HEK293 (cell line): ENCODE results near the gene GPD1.

ENCODE experiments used
- CTCF ChIA-PET: fragments of 350-600 bp; formaldehyde crosslinking; extraction: SDS; loops from one replicate; lab custom pipeline; 2021; ENCODE audit warnings: antibody characterized with exemption; lab: Yijun Ruan, JAX
- POLR2A ChIA-PET: fragments of 300-600 bp; formaldehyde crosslinking; extraction: SDS; loops from one replicate; lab custom pipeline; 2020; ENCODE audit warnings: antibody characterized with exemption, inconsistent platforms; lab: Yijun Ruan, JAX
- H3K27ac ChIP-seq: fragments of 200-500 bp; sonication (Bioruptor generic); 2 replicates; pipeline ENCODE4 v1.5.1; 2014; ENCODE audit warnings: low read depth, low read length, control low read depth, inconsistent platforms; ENCODE audit errors: extremely low read depth
- H3K36me3 ChIP-seq, 2 experiments: fragments of 200-500 bp in 1 of 2; sonication (Bioruptor generic) in 1 of 2; 1 replicate in 1 of 2; 2 replicates in 1 of 2; pipeline ENCODE4 v1.5.1; 2014 to 2017; ENCODE audit warnings: inconsistent platforms in 2 of 2, low read length in 2 of 2; ENCODE audit not compliant: control insufficient read depth in 2 of 2, insufficient read depth in 1 of 2
- H3K4me1 ChIP-seq: fragments of 200-500 bp; sonication (Bioruptor generic); 2 replicates; pipeline ENCODE4 v1.5.1; 2014; ENCODE audit warnings: mild to moderate bottlenecking, low read length, inconsistent platforms; ENCODE audit not compliant: control insufficient read depth, insufficient read depth
- H3K4me3 ChIP-seq: 2 replicates; pipeline ENCODE4 v1.5.1; 2011; ENCODE audit warnings: low read depth, mild to moderate bottlenecking, control low read depth, low read length, moderate library complexity
- H3K9me3 ChIP-seq: fragments of 200-500 bp; sonication (Bioruptor generic); 2 replicates; pipeline ENCODE4 v1.5.1; 2014; ENCODE audit warnings: low read depth, low read length, inconsistent platforms; ENCODE audit not compliant: control insufficient read depth, insufficient read depth
- CTCF ChIP-seq: fragments of 450-650 bp; formaldehyde crosslinking; IDR thresholded peaks from 2 replicates; pipeline ENCODE4 v1.5.1; 2016; ENCODE audit warnings: missing biosample characterization, missing genetic modification characterization
- GLIS2 ChIP-seq: fragments of 450-650 bp; formaldehyde crosslinking; IDR thresholded peaks from 2 replicates; pipeline ENCODE4 v1.5.1; 2016; ENCODE audit warnings: missing biosample characterization, missing genetic modification characterization
- IKZF3 ChIP-seq: fragments of 450-650 bp; IDR thresholded peaks from 2 replicates; pipeline ENCODE4 v1.5.0; 2018; ENCODE audit warnings: missing biosample characterization, mild to moderate bottlenecking, missing genetic modification characterization, moderate library complexity
- KLF1 ChIP-seq: fragments of 450-650 bp; formaldehyde crosslinking; IDR thresholded peaks from 2 replicates; pipeline ENCODE4 v1.5.1; 2016; ENCODE audit warnings: missing biosample characterization, missing genetic modification characterization
- PATZ1 ChIP-seq: fragments of 450-650 bp; formaldehyde crosslinking; IDR thresholded peaks from 2 replicates; pipeline ENCODE4 v1.5.1; 2016; ENCODE audit warnings: missing biosample characterization, missing genetic modification characterization
- PRDM1 ChIP-seq: fragments of 450-650 bp; formaldehyde crosslinking; IDR thresholded peaks from 2 replicates; pipeline ENCODE4; 2016; ENCODE audit warnings: missing biosample characterization, missing genetic modification characterization
- PRDM10 ChIP-seq: fragments of 450-650 bp; formaldehyde crosslinking; IDR thresholded peaks from 2 replicates; pipeline ENCODE4 v1.5.1; 2016; ENCODE audit warnings: missing biosample characterization, missing genetic modification characterization
- REPIN1 ChIP-seq: fragments of 450-650 bp; formaldehyde crosslinking; IDR thresholded peaks from 2 replicates; pipeline ENCODE4 v1.5.1; 2017; ENCODE audit warnings: missing biosample characterization, missing genetic modification characterization, low read depth
- ZBTB10 ChIP-seq: fragments of 450-650 bp; formaldehyde crosslinking; IDR thresholded peaks from 2 replicates; pipeline ENCODE4 v1.5.1; 2016; ENCODE audit warnings: missing biosample characterization, missing genetic modification characterization
- ZBTB17 ChIP-seq: fragments of 450-650 bp; formaldehyde crosslinking; IDR thresholded peaks from 2 replicates; pipeline ENCODE4 v1.5.1; 2016; ENCODE audit warnings: missing biosample characterization, missing genetic modification characterization
- ZBTB21 ChIP-seq: fragments of 450-650 bp; formaldehyde crosslinking; IDR thresholded peaks from 2 replicates; pipeline ENCODE4 v1.5.1; 2017; ENCODE audit warnings: missing biosample characterization, missing genetic modification characterization
- ZBTB7A ChIP-seq: fragments of 450-650 bp; formaldehyde crosslinking; IDR thresholded peaks from 2 replicates; pipeline ENCODE4 v1.5.1; 2016; ENCODE audit warnings: low read depth, missing biosample characterization, missing genetic modification characterization
- ZEB2 ChIP-seq: fragments of 450-650 bp; formaldehyde crosslinking; IDR thresholded peaks from 2 replicates; pipeline ENCODE4 v1.5.1; 2016; ENCODE audit warnings: missing biosample characterization, missing genetic modification characterization
- ZNF10 ChIP-seq: fragments of 450-650 bp; formaldehyde crosslinking; IDR thresholded peaks from 2 replicates; pipeline ENCODE4 v1.5.1; 2017; ENCODE audit warnings: missing biosample characterization, missing genetic modification characterization
- ZNF146 ChIP-seq: fragments of 450-650 bp; formaldehyde crosslinking; IDR thresholded peaks from 2 replicates; pipeline ENCODE4 v1.5.1; 2016; ENCODE audit warnings: missing biosample characterization, missing genetic modification characterization
- ZNF157 ChIP-seq: fragments of 450-650 bp; formaldehyde crosslinking; IDR thresholded peaks from 2 replicates; pipeline ENCODE4 v1.5.1; 2016; ENCODE audit warnings: missing biosample characterization, missing genetic modification characterization
- ZNF169 ChIP-seq: fragments of 450-650 bp; formaldehyde crosslinking; IDR thresholded peaks from 2 replicates; pipeline ENCODE4 v1.5.1; 2016; ENCODE audit warnings: missing biosample characterization, missing genetic modification characterization
- ZNF214 ChIP-seq: fragments of 450-650 bp; formaldehyde crosslinking; IDR thresholded peaks from 2 replicates; pipeline ENCODE4 v1.5.1; 2017; ENCODE audit warnings: missing biosample characterization, mild to moderate bottlenecking, missing genetic modification characterization, borderline replicate concordance
- ZNF239 ChIP-seq: fragments of 450-650 bp; formaldehyde crosslinking; IDR thresholded peaks from 2 replicates; pipeline ENCODE4 v1.5.1; 2016; ENCODE audit warnings: missing biosample characterization, missing genetic modification characterization
- ZNF394 ChIP-seq: fragments of 450-650 bp; formaldehyde crosslinking; IDR thresholded peaks from 2 replicates; pipeline ENCODE4 v1.5.1; 2016; ENCODE audit warnings: missing biosample characterization, missing genetic modification characterization, mild to moderate bottlenecking, moderate library complexity, borderline replicate concordance
- ZNF544 ChIP-seq: fragments of 450-650 bp; formaldehyde crosslinking; IDR thresholded peaks from 2 replicates; pipeline ENCODE4 v1.5.0; 2017; ENCODE audit warnings: missing biosample characterization, missing genetic modification characterization
- ZNF654 ChIP-seq: fragments of 450-650 bp; formaldehyde crosslinking; IDR thresholded peaks from 2 replicates; pipeline ENCODE4 v1.5.1; 2016; ENCODE audit warnings: low read depth, missing biosample characterization, missing genetic modification characterization
- ZNF692 ChIP-seq: fragments of 450-650 bp; formaldehyde crosslinking; IDR thresholded peaks from 2 replicates; pipeline ENCODE4 v1.5.1; 2016; ENCODE audit warnings: missing biosample characterization, missing genetic modification characterization
- ZNF701 ChIP-seq: fragments of 450-650 bp; formaldehyde crosslinking; IDR thresholded peaks from 2 replicates; pipeline ENCODE4 v1.5.1; 2016; ENCODE audit warnings: missing biosample characterization, missing genetic modification characterization
- ZNF707 ChIP-seq: fragments of 450-650 bp; formaldehyde crosslinking; IDR thresholded peaks from 2 replicates; pipeline ENCODE4 v1.5.1; 2016; ENCODE audit warnings: missing biosample characterization, missing genetic modification characterization
- ZNF776 ChIP-seq: fragments of 450-650 bp; formaldehyde crosslinking; IDR thresholded peaks from 2 replicates; pipeline ENCODE4 v1.5.0; 2017; ENCODE audit warnings: missing biosample characterization, missing genetic modification characterization, borderline replicate concordance

Gene GPD1

GRCh38 chr12:50055831-50056638, 47.8 kb upstream of the GPD1 start:
- CTCF ChIA-PET: interaction anchor here (0.6 to 4.5 kb wide), 31 partner anchors 9 to 341 kb away, joined by 3 to 67 read pairs (median 6); partner anchors contain the start of genes FAM186A and RACGAP1
- no peaks in the 10 kb centered on the region; the same call in 1 of the 2 replicates for H3K4me1 ChIP-seq
- no peak overlapping the region for H3K27ac ChIP-seq
- H3K4me3 ChIP-seq: no peak overlapping the region
- POLR2A ChIA-PET: interaction anchor here (1.0 kb wide), 1 partner anchor 189 kb away, joined by 3 read pairs; no protein-coding TSS in a partner anchor
- H3K36me3 ChIP-seq: peaks cover 0 to 20% of the 10 kb centered on the region in 2 experiments; a peak in 1 of 3 replicates
- no peaks in the 10 kb centered on the region for H3K9me3 ChIP-seq
- TF ChIP-seq ZNF654: peak; percentile 92
- no peak for TF ChIP-seq REPIN1
- TF ChIP-seq ZBTB21 (tag by site-specific recombination): no peak
- no peak for TF ChIP-seq ZNF776 (tag by site-specific recombination)
- TF ChIP-seq ZNF394 (tag by site-specific recombination): no peak
- no peak for TF ChIP-seq ZNF701 (tag by site-specific recombination)
- TF ChIP-seq ZNF692: 0 out of 2 replicates have a peak, but pooled peaks have one; percentile 30
- no peak for TF ChIP-seq ZNF157
- no peak for TF ChIP-seq ZNF707 (tag by site-specific recombination)
- TF ChIP-seq ZNF169 (tag by site-specific recombination): no peak
- no peak for TF ChIP-seq KLF1
- TF ChIP-seq GLIS2 (tag by site-specific recombination): peak; percentile 91
- peak; percentile 58 for TF ChIP-seq PRDM10
- TF ChIP-seq ZNF239: no peak
- no peak for TF ChIP-seq ZNF544 (tag by site-specific recombination)
- peak; percentile 65 for TF ChIP-seq PATZ1
- peak; percentile 75; the same call in 1 of the 2 replicates for TF ChIP-seq IKZF3 (tag by site-specific recombination)
- no peak for TF ChIP-seq ZNF10 (tag by site-specific recombination)
- no peak for TF ChIP-seq PRDM1 (tag by site-specific recombination)
- no peak for TF ChIP-seq ZNF214 (tag by site-specific recombination)
- TF ChIP-seq ZNF146 (tag by site-specific recombination): no peak; the same call in 1 of the 2 replicates
- TF ChIP-seq ZBTB10: peak; percentile 87
- TF ChIP-seq CTCF: peak; percentile 86
- no peak for TF ChIP-seq ZBTB7A
- TF ChIP-seq ZEB2: peak; percentile 74
- peak; percentile 56 for TF ChIP-seq ZBTB17
